NCI-H2107 (cell line): ENCODE data around the gene ISCA1.

Experiments used
- DNase-seq: peaks from one replicate; lab custom pipeline; 2025; lab: John Stamatoyannopoulos, UW

ISCA1 gene

GRCh38 chr9:86222667-86223066, 59.7 kb downstream of the ISCA1 start:
- no peak for DNase-seq

- DNase-seq = no peak
Measured at GRCh38 chr9:86219606-86220005, 62.7 kb downstream of the ISCA1 start.

GRCh38 chr9:86217076-86217755, 65.1 kb downstream of the ISCA1 start:
- no peak for DNase-seq
